DOHH2 (cell line): ENCODE measurements around the gene PHRF1.

ENCODE experiments used
- H3F3A ChIP-seq: fragments of 200-600 bp; sonication (generic), shearing (Covaris generic); 2 replicates; pipeline ENCODE4 v1.6.0; 2016; ENCODE audit warnings: antibody characterized with exemption, mild to moderate bottlenecking; ENCODE audit not compliant: control insufficient read depth, insufficient read depth
- H3K27ac ChIP-seq: fragments of 200-600 bp; sonication (generic); 2 replicates; pipeline ENCODE4 v1.5.1; 2014; ENCODE audit warnings: low read depth, mild to moderate bottlenecking, low read length, moderate library complexity
- H3K27me3 ChIP-seq: fragments of 200-600 bp; sonication (generic); 2 replicates; pipeline ENCODE4 v1.6.1; 2014; ENCODE audit warnings: mild to moderate bottlenecking, low read length, mixed read lengths; ENCODE audit not compliant: control insufficient read depth
- H3K36me3 ChIP-seq: fragments of 200-600 bp; sonication (generic); 2 replicates; pipeline ENCODE4 v1.6.1; 2014; ENCODE audit warnings: mild to moderate bottlenecking, low read length, moderate library complexity, mixed read lengths; ENCODE audit not compliant: control insufficient read depth
- H3K4me1 ChIP-seq: fragments of 200-600 bp; sonication (generic); 2 replicates; pipeline ENCODE4 v1.6.1; 2014; ENCODE audit warnings: mild to moderate bottlenecking, low read length, mixed read lengths; ENCODE audit not compliant: control insufficient read depth
- H3K4me2 ChIP-seq: fragments of 200-600 bp; sonication (generic); 2 replicates; pipeline ENCODE4 v1.6.0; 2014; ENCODE audit warnings: mild to moderate bottlenecking, low read length, moderate library complexity
- H3K4me3 ChIP-seq: fragments of 200-600 bp; sonication (generic); 2 replicates; pipeline ENCODE4 v1.5.1; 2014; ENCODE audit warnings: mild to moderate bottlenecking, low read length, mixed read lengths
- H3K79me2 ChIP-seq: fragments of 200-600 bp; sonication (generic); 2 replicates; pipeline ENCODE4 v1.6.1; 2014; ENCODE audit warnings: mild to moderate bottlenecking, low read length, mixed read lengths; ENCODE audit not compliant: control insufficient read depth
- H3K9me2 ChIP-seq: fragments of 200-600 bp; sonication (generic); replicated peaks from 2 replicates; pipeline ENCODE4 v1.6.1; 2014; ENCODE audit warnings: mild to moderate bottlenecking, low read length, mixed read lengths; ENCODE audit not compliant: control insufficient read depth
- H3K9me3 ChIP-seq: fragments of 200-600 bp; sonication (generic); 2 replicates; pipeline ENCODE4 v1.6.1; 2014; ENCODE audit warnings: antibody characterized with exemption, low read length, mixed read lengths; ENCODE audit not compliant: control insufficient read depth, insufficient read depth
- H4K20me1 ChIP-seq: fragments of 200-600 bp; sonication (generic); 2 replicates; pipeline ENCODE4 v1.6.0; 2014; ENCODE audit warnings: low read depth, mild to moderate bottlenecking, antibody characterized with exemption, low read length, moderate library complexity; ENCODE audit not compliant: control insufficient read depth, insufficient read depth
- CTCF ChIP-seq: fragments of 200-600 bp; sonication (generic); IDR thresholded peaks from one replicate; pipeline ENCODE4 v1.5.1; 2014; ENCODE audit warnings: antibody characterized with exemption, mild to moderate bottlenecking, low read depth, low read length; ENCODE audit not compliant: poor library complexity, severe bottlenecking
- EZH2phosphoT487 ChIP-seq: fragments of 200-600 bp; sonication (generic); IDR thresholded peaks from 2 replicates; pipeline ENCODE4 v1.6.1; 2017; ENCODE audit warnings: borderline replicate concordance, mild to moderate bottlenecking, antibody characterized with exemption, low read length, moderate library complexity, mixed read lengths

Gene PHRF1

GRCh38 chr11:534396-535209 lies 41.7 kb upstream of the PHRF1 start:
- Histone ChIP-seq H3K9me2 (no peaks in the 10 kb centered on the region), H3K9me3 (no peaks in the 10 kb centered on the region), H3K27ac (peak overlapping the region; percentile 26; the same call in 1 of the 2 replicates), H3K4me1 (peaks cover 34% of the 10 kb centered on the region), H3K4me2 (peak overlapping the region; percentile 91), H4K20me1 (no peaks in the 10 kb centered on the region), H3K79me2 (peaks cover 20% of the 10 kb centered on the region), H3F3A (peaks cover 10% of the 10 kb centered on the region), H3K36me3 (peaks cover 29% of the 10 kb centered on the region), H3K4me3 (peak overlapping the region; percentile 80), H3K27me3 (no peaks in the 10 kb centered on the region)
- TF ChIP-seq EZH2phosphoT487, result no peak
- TF ChIP-seq CTCF, result peak; percentile 22

- Histone ChIP-seq H3K4me3 (peak overlapping the region; percentile 80), H4K20me1 (no peaks in the 10 kb centered on the region), H3K36me3 (peaks cover 29% of the 10 kb centered on the region), H3K79me2 (peaks cover 20% of the 10 kb centered on the region), H3K4me2 (peak overlapping the region; percentile 91), H3K9me3 (no peaks in the 10 kb centered on the region), H3K4me1 (peaks cover 34% of the 10 kb centered on the region), H3K27ac (no peak overlapping the region), H3K9me2 (no peaks in the 10 kb centered on the region), H3F3A (peaks cover 10% of the 10 kb centered on the region), H3K27me3 (no peaks in the 10 kb centered on the region)
- TF ChIP-seq CTCF (no peak), EZH2phosphoT487 (no peak)
These were observed 41.1 kb upstream of the PHRF1 start for GRCh38 chr11:535210-535518.

- peak within 1 kb of the TSS; percentile 83 for H3K4me3 ChIP-seq
- H4K20me1 ChIP-seq, result no peaks in the 10 kb centered on the region
- peaks cover 20% of the 10 kb centered on the region for H3K79me2 ChIP-seq
- H3K27ac ChIP-seq, result peak within 1 kb of the TSS; percentile 97
- H3K9me3 ChIP-seq, result no peaks in the 10 kb centered on the region
- TF ChIP-seq CTCF, result no peak
- no peak for TF ChIP-seq EZH2phosphoT487
- H3F3A ChIP-seq, result peaks cover 10% of the 10 kb centered on the region
- peaks cover 29% of the 10 kb centered on the region for H3K36me3 ChIP-seq
- H3K27me3 ChIP-seq, result no peaks in the 10 kb centered on the region
- peak within 1 kb of the TSS; percentile 91 for H3K4me2 ChIP-seq
- H3K4me1 ChIP-seq, result peaks cover 34% of the 10 kb centered on the region
- H3K9me2 ChIP-seq, result no peaks in the 10 kb centered on the region
These were observed 40.5 kb upstream of the PHRF1 start, which contains the start of gene HRAS for GRCh38 chr11:535519-536454. TSS of gene HRAS (minus strand) at chr11:535576.
